Measurements from ENCODE around the gene ITGBL1.

The ITGBL1 gene

DNA sequence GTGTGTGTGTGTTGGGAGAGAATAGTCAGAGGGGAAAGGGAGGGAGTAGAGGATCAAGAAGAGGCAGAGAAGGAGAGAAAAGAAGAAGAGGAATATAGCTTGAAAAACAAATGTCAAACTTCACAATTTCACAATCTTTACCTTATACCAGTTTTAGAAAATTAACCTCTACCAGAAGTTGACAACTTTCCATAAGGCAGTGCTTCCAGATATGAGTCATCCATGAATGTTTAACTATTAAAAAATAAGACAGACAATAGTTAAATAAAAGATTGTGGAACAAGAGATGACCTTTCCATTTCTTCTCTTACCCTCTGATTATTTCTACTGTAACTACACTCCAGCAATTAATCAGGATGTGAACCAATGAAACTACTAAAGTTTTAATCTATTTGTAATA lies 229.4 kb downstream of the ITGBL1 start:
- no peak overlapping the region for H3K4me3 ChIP-seq (ENCODE audit: low read depth, low read length)

DNA sequence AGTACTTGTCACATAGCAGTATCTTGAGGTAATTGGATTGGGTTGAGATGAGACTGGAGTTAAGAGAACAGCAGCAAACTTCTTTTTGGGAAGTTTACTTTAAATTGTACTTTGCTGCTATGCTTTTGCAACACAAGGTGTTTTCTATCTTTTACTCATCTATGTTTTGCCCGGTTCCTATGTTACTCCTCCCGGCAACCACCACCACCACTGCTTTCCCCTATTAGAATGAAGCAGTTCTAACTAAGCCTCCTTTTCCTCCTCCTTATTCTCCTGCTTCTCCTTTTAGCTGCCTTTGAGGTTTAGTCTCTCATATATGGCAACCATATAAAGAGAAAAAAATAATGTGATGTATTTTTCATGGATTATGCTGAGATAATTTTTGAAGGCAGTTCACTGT lies 233.5 kb downstream of the ITGBL1 start:
- no peak overlapping the region for H3K4me3 ChIP-seq (ENCODE audit: low read depth, low read length)

DNA sequence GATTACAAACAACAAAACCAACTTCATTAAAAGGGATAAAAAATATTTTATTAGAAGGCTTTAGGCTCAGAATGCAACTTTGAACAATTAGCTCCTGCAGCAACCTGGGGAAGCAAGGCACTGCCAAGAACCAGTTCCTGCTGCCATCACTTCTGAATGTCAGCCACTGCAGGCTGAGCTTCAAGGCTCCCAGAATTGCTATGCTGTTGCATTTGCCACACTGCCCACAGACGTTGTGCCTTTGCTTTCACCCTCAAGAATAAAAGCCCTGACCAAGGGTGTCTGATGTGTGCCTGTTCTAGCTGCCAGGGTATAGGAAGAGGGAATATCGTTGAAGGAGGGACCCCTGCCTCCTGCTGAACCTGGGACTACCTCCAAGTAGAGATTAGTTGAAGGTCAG lies 238.4 kb downstream of the ITGBL1 start:
- H3K4me3 ChIP-seq (ENCODE audit: low read depth, low read length), result no peak overlapping the region

DNA sequence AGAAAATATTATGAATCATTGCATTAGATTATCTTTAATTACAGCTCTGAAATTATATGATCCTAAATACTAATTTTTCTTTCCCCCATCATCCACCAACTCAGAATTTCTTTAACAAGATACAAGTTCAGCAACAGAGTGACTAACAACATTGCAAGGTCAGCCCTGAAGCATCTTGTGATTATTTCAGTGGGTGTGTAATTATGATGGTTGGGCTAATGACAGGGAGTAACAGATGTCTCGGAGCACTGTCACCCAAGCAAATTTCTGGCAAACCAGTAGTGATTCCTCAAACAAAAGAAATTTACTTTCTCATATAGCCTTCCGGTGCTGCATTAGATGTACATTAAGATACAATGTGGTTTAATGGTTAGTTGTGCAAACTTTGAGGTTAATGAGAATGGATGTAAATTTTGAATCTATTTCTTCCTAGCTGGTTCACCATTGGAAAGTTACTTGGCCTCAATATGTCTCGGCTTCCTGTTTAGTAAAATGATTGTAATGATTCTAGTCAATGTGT lies 238.9 kb downstream of the ITGBL1 start:
- no peak overlapping the region for H3K4me3 ChIP-seq (ENCODE audit: low read depth, low read length)

DNA sequence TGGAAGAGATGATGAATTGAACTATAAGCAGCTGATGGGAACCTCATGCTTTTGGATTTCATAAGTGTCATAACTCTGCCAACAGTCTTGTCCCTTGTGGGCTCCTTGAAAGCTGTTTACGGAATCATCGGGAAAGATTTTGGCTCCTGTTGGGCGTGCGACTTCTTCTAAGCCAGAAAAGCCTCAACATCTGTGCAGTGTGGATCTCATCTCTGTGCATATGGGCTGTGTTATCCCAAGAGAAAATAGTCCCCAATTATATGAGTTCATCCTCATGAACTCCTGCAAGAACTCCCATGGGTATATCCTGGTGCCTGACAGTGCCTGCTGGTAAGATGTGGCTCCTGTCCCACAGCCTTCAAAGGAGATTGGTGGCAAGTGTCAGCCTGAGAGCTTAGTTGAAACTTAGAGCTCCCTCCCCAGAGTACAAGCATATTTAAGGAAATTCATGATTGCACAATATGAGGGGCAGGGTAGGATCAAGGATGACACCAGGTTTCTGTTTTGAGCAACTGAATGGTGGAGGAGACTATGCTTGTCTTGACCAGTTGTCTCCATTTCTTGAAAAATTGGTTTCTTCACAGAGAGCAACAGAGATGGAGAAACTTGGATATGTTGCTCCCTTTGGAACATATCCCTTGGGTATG lies 243.5 kb downstream of the ITGBL1 start:
- no peak overlapping the region for H3K4me3 ChIP-seq (ENCODE audit: low read depth, low read length)

DNA sequence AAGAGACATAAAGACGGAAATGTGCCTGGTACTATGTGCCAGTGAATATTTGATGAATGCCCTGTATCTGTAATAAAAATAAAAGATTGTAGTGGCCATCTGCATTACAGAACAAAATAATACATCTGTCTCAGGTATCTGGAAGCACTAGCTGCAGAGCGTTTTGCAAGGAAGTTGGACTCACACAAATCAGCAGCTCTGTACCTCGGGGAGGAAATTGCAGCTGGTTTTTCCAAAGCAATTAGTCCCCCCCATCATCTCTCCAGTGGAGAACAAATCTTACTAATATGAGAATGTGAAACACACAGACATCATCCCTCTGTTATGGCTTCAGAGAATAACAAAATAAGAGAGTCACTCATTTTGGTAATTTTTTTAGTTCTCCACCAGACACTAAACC lies 245.3 kb downstream of the ITGBL1 start:
- no peak overlapping the region for H3K4me3 ChIP-seq (ENCODE audit: low read depth, low read length)

DNA sequence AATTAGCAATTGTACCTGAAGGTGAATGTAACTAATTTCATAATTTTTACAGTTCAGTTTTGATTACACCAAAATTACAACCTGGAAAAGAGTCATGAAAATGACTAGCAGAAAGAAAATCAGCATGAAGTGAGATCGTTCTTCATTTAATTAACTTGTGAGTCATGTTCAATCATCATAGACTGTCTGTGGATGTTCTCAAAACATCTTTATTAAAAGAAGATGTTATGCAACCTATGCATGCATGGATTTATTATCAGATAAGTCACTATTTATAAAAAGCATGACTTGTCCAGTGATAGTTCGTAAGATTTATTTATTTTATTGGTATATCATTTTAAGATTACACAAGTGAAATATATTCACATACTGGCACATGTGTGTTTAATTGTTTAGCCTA lies 245.9 kb downstream of the ITGBL1 start:
- H3K4me3 ChIP-seq (ENCODE audit: low read depth, low read length), result no peak overlapping the region

DNA sequence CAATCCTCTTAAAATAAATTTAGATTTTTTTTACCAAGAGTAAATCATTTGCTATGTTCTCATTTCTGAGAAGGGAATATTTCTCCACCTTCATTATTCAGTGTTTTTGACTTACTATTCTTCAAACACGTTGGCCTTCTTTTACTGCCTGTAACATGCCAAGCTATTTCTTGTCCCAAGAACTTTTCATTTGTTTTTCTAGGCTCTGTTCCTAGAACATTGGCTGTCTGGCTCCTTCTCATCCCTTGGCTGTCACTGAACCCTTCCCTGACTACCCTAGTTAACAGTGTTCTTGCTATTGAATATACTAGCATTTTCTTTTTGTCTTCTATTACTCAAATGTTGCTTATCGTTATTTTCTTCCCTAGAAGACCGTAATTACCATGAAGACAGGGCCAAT lies 248.1 kb downstream of the ITGBL1 start:
- no peak overlapping the region for H3K4me3 ChIP-seq (ENCODE audit: low read depth, low read length)

DNA sequence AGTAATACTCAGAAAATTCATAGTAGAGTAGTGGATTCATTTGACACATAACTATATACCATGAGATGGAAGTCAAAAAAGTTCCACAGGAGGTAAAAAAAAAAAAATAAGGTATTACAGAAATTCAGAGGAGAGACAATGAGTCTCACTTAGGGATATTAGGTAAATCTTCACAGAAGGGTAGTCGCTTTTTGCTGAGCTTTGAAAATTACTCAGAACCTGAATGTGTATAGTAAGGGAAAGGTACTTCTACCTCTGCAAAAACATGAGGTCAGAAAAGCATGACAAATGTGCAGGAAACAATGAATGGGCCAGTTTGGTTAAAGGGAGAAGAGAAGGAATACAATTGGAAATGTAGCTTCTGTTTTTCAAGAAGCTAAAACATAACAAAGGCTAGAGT lies 250.6 kb downstream of the ITGBL1 start:
- H3K4me3 ChIP-seq (ENCODE audit: low read depth, low read length), result no peak overlapping the region

DNA sequence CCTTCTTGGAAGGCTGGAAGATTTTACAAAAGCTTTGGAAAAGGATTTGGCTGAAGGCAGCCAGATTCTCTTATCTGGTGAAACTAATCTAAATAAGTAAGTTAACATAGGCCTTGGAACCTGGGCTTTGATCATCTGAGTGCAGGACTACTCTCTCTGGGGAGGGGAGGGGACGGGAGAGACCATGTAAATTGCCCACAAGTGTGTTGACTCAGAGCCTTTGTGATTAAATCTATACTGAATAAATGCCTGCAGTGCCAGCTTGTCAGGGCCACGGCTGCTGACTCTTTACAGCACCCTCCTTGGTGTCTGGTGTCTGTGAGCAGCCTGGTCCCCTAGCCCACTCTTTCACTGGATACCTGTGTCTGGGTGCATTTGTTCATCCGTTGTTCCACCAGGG lies 251.4 kb downstream of the ITGBL1 start:
- H3K4me3 ChIP-seq (ENCODE audit: low read depth, low read length), result no peak overlapping the region

DNA sequence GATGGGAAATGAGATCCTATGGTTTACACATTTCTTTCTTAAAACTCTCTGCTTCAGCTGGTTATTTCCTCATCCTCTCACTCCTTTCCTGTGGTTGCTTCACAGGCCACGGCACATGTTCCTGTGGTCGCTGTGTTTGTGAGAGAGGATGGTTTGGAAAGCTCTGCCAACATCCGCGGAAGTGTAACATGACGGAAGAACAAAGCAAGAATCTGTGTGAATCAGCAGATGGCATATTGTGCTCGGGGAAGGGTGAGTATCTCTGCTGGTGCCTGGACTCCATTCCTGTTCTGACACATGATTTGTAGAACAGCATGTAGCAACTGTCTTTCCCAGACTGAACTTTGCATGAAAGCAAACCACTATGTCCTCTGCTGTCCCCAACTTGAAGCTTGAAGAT lies 254.2 kb downstream of the ITGBL1 start:
- H3K4me3 ChIP-seq (ENCODE audit: low read depth, low read length), result no peak overlapping the region

DNA sequence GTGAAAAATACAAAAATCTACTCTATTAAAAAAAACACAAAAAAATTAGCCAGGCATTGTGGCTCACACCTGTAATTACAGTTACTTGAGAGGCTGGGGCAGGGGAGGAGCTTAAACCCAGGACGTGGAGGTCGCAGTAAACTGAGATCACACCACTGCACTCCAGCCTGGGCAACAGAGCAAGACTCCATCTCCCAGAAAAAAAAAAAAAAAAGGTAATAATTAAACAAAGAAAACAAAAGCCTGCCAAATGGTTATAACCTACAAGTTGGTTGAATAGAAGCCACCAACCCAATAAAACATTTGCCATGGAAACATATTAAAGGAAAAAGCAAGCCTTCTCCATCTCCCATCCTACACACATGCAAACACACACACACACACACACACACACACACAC lies 255.2 kb downstream of the ITGBL1 start:
- H3K4me3 ChIP-seq (ENCODE audit: low read depth, low read length), result no peak overlapping the region

DNA sequence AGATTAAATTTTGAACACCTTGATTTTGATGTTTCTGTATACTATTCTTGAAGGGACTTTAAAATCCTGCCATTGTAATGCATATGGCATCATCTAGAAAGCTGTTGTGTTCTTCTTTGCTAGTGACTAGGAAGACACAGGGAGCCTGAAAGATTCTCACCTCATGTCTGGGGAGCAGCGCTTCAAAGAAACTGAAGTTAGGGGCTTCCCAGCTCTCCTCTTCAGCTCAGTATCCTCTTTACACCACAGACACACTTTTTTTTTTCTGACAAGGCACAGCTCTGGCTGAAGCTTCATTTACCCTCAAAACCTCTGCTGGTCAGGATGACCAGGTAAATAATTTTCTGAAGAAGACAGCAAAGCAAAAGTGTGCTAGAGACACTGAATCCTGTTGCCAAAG lies 255.6 kb downstream of the ITGBL1 start:
- H3K4me3 ChIP-seq (ENCODE audit: low read depth, low read length), result no peak overlapping the region

DNA sequence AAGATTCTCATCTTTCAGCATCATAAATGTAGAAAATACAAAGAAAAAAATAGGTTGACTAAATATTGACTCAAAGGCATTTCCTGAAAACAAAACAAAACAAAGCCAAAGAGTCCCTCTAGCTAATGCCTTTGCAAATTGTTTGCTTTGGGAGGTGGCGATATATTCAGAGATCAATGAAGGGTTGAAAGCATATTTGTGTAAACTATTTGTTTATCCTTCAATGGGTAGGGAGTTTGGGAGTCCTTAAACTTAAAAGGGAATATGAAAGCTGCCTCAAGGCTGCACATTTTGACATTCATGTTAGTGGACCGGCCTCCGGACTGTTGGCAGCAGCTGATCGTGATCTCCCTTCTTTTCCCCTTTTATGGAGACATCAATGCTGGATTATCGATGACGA lies 257.5 kb downstream of the ITGBL1 start:
- no peak overlapping the region for H3K4me3 ChIP-seq (ENCODE audit: low read depth, low read length)

DNA sequence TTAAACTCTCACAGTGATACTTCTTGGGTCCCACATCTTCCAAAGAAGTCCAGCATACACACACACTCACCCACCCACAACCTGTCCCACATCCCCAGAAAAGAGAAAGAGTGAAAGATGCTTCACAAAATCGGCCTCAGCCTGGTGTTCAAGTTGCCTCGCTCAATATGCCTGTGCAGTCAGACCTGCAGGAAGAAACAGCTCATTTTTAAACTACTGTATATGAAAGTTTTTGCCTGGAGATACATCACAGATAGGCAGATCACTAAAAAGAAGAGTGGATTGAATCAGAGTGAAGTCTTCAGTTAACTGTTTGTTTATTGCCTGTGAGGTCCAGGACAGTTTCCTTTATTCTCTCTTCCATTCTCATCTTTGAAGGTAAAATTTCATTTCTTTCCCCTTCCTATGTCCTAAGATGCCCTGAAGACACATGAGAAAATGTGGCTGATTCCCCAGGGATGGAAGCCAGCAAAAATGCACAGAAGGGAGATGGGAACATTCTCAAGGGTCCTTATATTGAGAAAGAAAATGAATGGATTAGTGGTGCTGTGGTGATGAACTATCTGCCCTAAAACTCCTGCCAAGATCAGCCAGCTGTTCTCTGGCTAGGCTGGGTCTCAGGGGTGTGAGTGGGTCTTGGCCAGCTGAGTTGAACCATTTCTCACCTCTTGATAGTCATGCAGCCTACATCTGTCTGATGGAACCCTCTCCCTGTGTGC lies 259.0 kb downstream of the ITGBL1 start:
- H3K4me3 ChIP-seq (ENCODE audit: low read depth, low read length), result no peak overlapping the region

DNA sequence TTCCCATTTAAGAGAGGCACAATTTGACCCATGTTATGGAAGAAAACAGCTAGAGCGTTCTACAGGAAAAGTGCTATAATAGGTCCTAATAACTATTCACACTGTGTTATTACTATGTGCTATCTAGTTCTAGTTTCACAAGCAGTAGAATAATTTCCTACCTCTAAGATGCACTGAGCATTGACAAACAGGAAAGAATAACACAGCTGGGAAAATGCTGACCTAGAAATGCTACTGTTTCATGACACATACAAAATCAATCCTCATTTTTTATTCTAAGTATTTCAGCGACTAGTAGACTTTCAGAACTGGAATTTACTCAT lies 259.5 kb downstream of the ITGBL1 start:
- H3K4me3 ChIP-seq (ENCODE audit: low read depth, low read length), result no peak overlapping the region

DNA sequence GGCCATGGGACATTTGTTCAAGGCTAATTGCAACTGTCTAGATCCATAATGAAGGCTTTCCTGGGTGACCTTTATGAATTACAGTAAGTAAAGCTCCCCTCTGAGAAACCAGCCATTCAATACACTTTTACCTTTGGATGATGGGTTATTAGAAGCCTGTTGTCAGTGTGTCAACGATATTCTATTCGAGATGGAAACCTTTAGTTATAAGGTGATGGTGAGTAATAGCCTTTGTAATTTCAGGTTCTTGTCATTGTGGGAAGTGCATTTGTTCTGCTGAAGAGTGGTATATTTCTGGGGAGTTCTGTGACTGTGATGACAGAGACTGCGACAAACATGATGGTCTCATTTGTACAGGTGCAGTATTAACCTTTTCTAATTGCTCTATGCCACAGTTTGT lies 261.7 kb downstream of the ITGBL1 start:
- H3K4me3 ChIP-seq (ENCODE audit: low read depth, low read length), result no peak overlapping the region

DNA sequence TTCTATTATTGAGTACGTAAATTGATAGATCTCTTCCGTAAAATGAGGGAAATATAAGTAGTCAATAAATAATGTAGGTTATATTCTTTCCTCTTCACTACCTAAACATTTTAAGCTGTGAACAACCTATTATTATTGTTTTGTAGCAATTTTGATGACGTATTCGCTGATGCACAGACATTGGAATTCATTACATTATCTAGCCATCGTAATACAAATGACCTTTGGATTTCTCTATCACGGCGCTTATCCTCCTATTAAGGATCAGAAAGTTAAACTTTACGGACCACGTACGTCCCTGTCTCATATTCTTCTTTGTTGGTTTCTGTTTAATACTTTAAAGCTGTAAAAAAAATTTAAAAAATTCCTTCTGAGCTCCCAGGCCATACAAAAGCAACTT lies 264.9 kb downstream of the ITGBL1 start:
- H3K4me3 ChIP-seq (ENCODE audit: low read depth, low read length), result no peak overlapping the region

DNA sequence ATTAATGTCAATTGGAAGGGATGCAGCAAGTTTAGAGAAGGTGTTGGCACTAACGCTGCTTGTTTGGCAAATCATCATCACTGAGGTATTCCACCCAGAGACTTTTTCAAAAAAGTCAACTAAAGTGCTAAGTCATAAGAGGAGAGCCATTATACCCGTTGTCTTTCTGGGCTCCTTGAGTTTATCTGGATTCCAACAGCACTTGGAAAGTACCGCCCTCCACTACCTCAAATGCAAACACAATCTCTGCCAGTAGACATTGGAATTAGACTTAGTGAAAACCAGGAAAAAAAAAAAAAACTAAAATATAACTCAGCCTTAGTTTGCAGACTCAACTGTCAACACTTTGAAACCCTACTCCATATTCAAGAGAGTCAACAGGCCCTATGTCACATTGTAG lies 266.0 kb downstream of the ITGBL1 start:
- no peak overlapping the region for H3K4me3 ChIP-seq (ENCODE audit: low read depth, low read length)

DNA sequence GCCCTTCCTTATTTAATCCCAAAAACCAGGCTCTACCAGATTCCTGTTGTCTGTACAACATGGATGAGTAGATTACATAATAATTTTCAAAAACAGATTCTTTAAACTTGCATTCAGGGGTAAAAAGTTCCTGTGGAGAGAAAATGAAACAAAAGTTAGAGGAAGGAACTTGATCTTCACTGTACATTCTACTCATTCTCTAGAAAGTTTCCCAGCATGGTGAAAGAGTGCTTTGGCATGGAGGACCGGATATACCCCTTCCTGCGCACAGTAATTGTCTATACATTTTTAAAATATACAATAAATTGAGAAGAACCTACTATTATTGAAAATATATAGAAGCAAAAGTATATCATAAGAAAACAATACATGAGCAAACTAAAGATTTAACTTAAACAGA lies 274.2 kb downstream of the ITGBL1 start:
- no peak overlapping the region for H3K4me3 ChIP-seq (ENCODE audit: low read depth, low read length)

DNA sequence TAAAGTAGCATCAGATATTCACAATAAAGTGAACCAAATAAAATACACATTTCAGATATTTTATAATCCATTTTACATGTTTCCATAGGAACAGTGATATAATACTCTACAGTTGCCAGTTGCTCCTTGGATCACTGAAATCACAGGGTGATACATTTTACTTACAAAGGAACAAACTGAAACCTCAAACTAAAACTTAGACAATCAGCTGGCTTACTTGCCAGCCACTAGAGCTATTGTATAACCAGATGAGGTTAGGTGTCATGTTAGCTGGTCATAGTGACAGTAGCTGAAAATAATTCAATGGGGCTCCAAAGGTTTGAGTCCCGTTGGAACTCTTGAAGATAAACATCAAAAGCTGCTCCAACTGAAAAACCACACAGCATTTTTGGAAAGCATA lies 274.6 kb downstream of the ITGBL1 start:
- no peak overlapping the region for H3K4me3 ChIP-seq (ENCODE audit: low read depth, low read length)

DNA sequence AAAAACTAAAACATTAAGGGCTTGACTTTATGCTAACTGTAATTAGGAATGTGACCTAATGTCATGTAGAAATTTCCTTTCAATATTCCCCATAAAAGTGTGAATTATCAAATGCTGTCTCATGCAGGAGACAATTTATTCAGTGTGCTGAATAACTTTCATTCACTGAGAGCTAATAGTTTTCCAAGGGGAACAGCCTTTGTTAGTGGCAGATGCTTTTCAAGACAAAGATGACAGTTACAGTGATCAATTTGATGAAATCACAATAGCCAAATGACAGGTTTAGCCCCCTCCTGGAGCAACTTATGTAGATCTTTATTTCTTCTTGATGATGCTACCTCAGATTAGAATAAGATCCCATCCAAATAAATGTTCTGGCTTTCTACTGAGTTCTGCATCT lies 275.5 kb downstream of the ITGBL1 start:
- H3K4me3 ChIP-seq (ENCODE audit: low read depth, low read length), result no peak overlapping the region

DNA sequence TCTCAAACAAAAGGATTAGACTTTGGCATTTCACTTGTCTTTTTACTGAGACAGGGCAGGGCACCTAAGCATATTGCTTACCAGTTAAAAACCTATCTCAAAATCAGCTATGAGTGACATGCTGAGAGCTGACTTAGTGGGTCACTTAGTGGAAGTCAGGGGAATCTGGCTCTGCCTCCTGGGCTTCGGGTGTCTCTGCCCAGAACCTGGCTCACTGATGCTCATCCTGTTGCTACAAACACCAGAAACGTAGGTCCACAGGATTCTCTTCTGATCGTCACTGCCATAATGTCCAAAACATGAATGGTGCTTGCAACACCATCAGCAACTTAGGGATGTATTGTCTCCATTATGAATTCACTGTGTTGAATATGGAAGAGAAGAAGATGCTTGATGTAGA lies 276.1 kb downstream of the ITGBL1 start:
- no peak overlapping the region for H3K4me3 ChIP-seq (ENCODE audit: low read depth, low read length)

All from iPS-11a (cell line).